ENCODE measurements around the gene WAC. TPM values are rescaled to one million over a fixed set of nuclear protein-coding genes. Genes with fewer than 3 reads are reported as not detected.

Gene WAC
- polyA plus RNA-seq, 1 donor from 2014 or later: 63.9 TPM

- Histone ChIP-seq H3K36me3 (ENCODE audit: insufficient read depth, low read length) (no peaks in the 10 kb centered on the region), H2AFZ (ENCODE audit: low read depth, low read length) (no peak overlapping the region), H3K9me3 (ENCODE audit: low read length) (no peaks in the 10 kb centered on the region), H4K20me1 (ENCODE audit: insufficient read depth) (no peaks in the 10 kb centered on the region), H3K4me2 (ENCODE audit: low read length) (no peak overlapping the region), H3F3A (ENCODE audit: insufficient read depth, low read length, poor library complexity, severe bottlenecking) (no peaks in the 10 kb centered on the region), H3K4me3 (ENCODE audit: low read length) (no peak overlapping the region), H3K79me2 (replicated peaks; ENCODE audit: insufficient read depth, low read length) (no peaks in the 10 kb centered on the region), H3K27me3 (ENCODE audit: insufficient read depth, low read depth, low read length) (no peaks in the 10 kb centered on the region), H3K9me2 (ENCODE audit: insufficient read depth, low read length) (no peaks in the 10 kb centered on the region), H3K27ac (ENCODE audit: low read length) (no peak overlapping the region), H3K9ac (ENCODE audit: low read length) (no peak overlapping the region)
- TF ChIP-seq MXI1 (conservative IDR thresholded peaks at IDR 0.05; ENCODE audit: poor library complexity, severe bottlenecking) (no peak), EZH2 (IDR thresholded peaks at IDR 0.05; ENCODE audit: borderline replicate concordance, insufficient read depth, low read length, poor library complexity, severe bottlenecking) (no peak), EP300 (conservative IDR thresholded peaks at IDR 0.05; ENCODE audit: poor library complexity, severe bottlenecking) (no peak), TAF1 (IDR thresholded peaks at IDR 0.05; ENCODE audit: low read depth) (no peak), SMC3 (conservative IDR thresholded peaks at IDR 0.05; ENCODE audit: poor library complexity) (no peak), RAD21 (conservative IDR thresholded peaks at IDR 0.05) (no peak), POLR2AphosphoS5 (IDR thresholded peaks at IDR 0.05) (no peak)
- TF ChIP-seq, protein P1, sequence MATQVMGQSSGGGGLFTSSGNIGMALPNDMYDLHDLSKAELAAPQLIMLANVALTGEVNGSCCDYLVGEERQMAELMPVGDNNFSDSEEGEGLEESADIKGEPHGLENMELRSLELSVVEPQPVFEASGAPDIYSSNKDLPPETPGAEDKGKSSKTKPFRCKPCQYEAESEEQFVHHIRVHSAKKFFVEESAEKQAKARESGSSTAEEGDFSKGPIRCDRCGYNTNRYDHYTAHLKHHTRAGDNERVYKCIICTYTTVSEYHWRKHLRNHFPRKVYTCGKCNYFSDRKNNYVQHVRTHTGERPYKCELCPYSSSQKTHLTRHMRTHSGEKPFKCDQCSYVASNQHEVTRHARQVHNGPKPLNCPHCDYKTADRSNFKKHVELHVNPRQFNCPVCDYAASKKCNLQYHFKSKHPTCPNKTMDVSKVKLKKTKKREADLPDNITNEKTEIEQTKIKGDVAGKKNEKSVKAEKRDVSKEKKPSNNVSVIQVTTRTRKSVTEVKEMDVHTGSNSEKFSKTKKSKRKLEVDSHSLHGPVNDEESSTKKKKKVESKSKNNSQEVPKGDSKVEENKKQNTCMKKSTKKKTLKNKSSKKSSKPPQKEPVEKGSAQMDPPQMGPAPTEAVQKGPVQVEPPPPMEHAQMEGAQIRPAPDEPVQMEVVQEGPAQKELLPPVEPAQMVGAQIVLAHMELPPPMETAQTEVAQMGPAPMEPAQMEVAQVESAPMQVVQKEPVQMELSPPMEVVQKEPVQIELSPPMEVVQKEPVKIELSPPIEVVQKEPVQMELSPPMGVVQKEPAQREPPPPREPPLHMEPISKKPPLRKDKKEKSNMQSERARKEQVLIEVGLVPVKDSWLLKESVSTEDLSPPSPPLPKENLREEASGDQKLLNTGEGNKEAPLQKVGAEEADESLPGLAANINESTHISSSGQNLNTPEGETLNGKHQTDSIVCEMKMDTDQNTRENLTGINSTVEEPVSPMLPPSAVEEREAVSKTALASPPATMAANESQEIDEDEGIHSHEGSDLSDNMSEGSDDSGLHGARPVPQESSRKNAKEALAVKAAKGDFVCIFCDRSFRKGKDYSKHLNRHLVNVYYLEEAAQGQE (IDR thresholded peaks at IDR 0.05; ENCODE audit: borderline replicate concordance): no peak
- TF ChIP-seq, protein P2, sequence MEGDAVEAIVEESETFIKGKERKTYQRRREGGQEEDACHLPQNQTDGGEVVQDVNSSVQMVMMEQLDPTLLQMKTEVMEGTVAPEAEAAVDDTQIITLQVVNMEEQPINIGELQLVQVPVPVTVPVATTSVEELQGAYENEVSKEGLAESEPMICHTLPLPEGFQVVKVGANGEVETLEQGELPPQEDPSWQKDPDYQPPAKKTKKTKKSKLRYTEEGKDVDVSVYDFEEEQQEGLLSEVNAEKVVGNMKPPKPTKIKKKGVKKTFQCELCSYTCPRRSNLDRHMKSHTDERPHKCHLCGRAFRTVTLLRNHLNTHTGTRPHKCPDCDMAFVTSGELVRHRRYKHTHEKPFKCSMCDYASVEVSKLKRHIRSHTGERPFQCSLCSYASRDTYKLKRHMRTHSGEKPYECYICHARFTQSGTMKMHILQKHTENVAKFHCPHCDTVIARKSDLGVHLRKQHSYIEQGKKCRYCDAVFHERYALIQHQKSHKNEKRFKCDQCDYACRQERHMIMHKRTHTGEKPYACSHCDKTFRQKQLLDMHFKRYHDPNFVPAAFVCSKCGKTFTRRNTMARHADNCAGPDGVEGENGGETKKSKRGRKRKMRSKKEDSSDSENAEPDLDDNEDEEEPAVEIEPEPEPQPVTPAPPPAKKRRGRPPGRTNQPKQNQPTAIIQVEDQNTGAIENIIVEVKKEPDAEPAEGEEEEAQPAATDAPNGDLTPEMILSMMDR (IDR thresholded peaks at IDR 0.05; ENCODE audit: poor library complexity, severe bottlenecking): no peak
Measured at GRCh38 chr10:28633750-28634149, 100.8 kb downstream of the WAC start.

DNA sequence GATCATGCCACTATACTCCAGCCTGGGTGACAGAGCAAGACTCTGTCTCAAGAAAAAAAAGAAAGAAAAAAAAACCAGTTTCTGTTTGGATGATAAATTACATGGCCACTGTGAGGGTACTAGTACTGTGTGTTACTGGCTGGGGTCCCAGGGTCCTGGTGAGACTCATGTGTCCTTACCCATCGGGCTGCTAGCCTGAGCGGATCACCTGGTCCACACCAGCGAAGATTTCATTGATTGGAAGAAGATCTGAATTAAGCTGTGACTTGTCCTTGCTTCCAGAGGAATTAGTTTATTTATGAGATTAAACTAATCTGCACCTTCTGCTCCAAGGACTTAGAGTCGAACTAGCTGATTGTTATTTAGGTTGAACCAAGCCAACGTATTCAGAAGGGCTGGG is 104.4 kb downstream of the WAC start:
- no peaks in the 10 kb centered on the region for H3K27me3 ChIP-seq (ENCODE audit: insufficient read depth, low read depth, low read length)
- no peak overlapping the region for H3K4me2 ChIP-seq (ENCODE audit: low read length)
- TF ChIP-seq, protein P1 (IDR thresholded peaks at IDR 0.05; ENCODE audit: borderline replicate concordance): no peak
- TF ChIP-seq EP300 (conservative IDR thresholded peaks at IDR 0.05; ENCODE audit: poor library complexity, severe bottlenecking) (no peak), POLR2AphosphoS5 (IDR thresholded peaks at IDR 0.05) (no peak), TAF1 (IDR thresholded peaks at IDR 0.05; ENCODE audit: low read depth) (no peak), MXI1 (conservative IDR thresholded peaks at IDR 0.05; ENCODE audit: poor library complexity, severe bottlenecking) (no peak), SMC3 (conservative IDR thresholded peaks at IDR 0.05; ENCODE audit: poor library complexity) (no peak), RAD21 (conservative IDR thresholded peaks at IDR 0.05) (no peak), EZH2 (IDR thresholded peaks at IDR 0.05; ENCODE audit: borderline replicate concordance, insufficient read depth, low read length, poor library complexity, severe bottlenecking) (no peak)
- TF ChIP-seq, protein P2 (IDR thresholded peaks at IDR 0.05; ENCODE audit: poor library complexity, severe bottlenecking): no peak
- H3K4me3 ChIP-seq (ENCODE audit: low read length): no peak overlapping the region
- H3K27ac ChIP-seq (ENCODE audit: low read length): no peak overlapping the region
- no peaks in the 10 kb centered on the region for H3K9me2 ChIP-seq (ENCODE audit: insufficient read depth, low read length)
- no peaks in the 10 kb centered on the region for H3F3A ChIP-seq (ENCODE audit: insufficient read depth, low read length, poor library complexity, severe bottlenecking)
- H3K9me3 ChIP-seq (ENCODE audit: low read length): no peaks in the 10 kb centered on the region
- no peak overlapping the region for H3K9ac ChIP-seq (ENCODE audit: low read length)
- no peaks in the 10 kb centered on the region for H3K79me2 ChIP-seq (replicated peaks; ENCODE audit: insufficient read depth, low read length)
- H3K36me3 ChIP-seq (ENCODE audit: insufficient read depth, low read length): no peaks in the 10 kb centered on the region
- H4K20me1 ChIP-seq (ENCODE audit: insufficient read depth): no peaks in the 10 kb centered on the region
- H2AFZ ChIP-seq (ENCODE audit: low read depth, low read length): no peak overlapping the region
